ENCODE results near the gene PAQR5. TPM values are rescaled to one million over a fixed set of nuclear protein-coding genes. Genes with fewer than 3 reads are reported as not detected.
"Not testable (repeated sequence)": the region's sequence is repeated elsewhere in the genome, so short reads cannot be mapped to it uniquely, and the experiment has no call there.

Gene PAQR5
- total RNA-seq, 4 donors from 2014 or later, result 19.4 to 30.5 (median 24.5) TPM

DNA sequence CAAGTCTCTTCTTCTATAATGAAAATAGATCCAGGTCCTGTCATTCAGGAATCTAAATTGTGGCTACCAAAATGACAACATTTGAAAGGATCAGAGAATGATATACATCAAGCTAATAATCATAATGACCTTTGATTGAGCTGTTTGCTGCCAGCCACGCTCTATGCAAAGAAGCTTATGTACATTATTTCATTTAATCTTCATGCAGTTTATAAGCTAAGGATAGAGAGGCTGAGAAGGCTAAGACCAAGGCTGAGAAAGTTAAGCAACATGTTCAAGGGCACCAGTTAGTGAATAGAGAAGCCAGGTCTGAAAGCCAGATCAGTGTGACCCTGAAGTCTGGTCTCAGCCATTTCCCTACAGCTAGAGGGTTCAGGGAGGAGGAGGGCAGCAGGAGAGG lies 29.4 kb downstream of the PAQR5 start:
- peak in 1 of 3 donors; percentile 21 for DNase-seq
- H3K4me3 ChIP-seq, result no peak overlapping the region
- H3K27me3 ChIP-seq, result no peaks in the 10 kb centered on the region
- TF ChIP-seq, protein P1, sequence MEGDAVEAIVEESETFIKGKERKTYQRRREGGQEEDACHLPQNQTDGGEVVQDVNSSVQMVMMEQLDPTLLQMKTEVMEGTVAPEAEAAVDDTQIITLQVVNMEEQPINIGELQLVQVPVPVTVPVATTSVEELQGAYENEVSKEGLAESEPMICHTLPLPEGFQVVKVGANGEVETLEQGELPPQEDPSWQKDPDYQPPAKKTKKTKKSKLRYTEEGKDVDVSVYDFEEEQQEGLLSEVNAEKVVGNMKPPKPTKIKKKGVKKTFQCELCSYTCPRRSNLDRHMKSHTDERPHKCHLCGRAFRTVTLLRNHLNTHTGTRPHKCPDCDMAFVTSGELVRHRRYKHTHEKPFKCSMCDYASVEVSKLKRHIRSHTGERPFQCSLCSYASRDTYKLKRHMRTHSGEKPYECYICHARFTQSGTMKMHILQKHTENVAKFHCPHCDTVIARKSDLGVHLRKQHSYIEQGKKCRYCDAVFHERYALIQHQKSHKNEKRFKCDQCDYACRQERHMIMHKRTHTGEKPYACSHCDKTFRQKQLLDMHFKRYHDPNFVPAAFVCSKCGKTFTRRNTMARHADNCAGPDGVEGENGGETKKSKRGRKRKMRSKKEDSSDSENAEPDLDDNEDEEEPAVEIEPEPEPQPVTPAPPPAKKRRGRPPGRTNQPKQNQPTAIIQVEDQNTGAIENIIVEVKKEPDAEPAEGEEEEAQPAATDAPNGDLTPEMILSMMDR (IDR thresholded peaks at IDR 0.05), result no peak
- no peak for TF ChIP-seq POLR2A (IDR thresholded peaks at IDR 0.05)
- H3K9me3 ChIP-seq, result no peaks in the 10 kb centered on the region
- H3K4me1 ChIP-seq, result peaks cover 0 to 7% (median 0%) of the 10 kb centered on the region in 4 donors
- no peaks in the 10 kb centered on the region for H3K36me3 ChIP-seq
- H3K27ac ChIP-seq, result peak overlapping the region in 3 of 4 donors; percentile 64 to 87 (median 84)

DNA sequence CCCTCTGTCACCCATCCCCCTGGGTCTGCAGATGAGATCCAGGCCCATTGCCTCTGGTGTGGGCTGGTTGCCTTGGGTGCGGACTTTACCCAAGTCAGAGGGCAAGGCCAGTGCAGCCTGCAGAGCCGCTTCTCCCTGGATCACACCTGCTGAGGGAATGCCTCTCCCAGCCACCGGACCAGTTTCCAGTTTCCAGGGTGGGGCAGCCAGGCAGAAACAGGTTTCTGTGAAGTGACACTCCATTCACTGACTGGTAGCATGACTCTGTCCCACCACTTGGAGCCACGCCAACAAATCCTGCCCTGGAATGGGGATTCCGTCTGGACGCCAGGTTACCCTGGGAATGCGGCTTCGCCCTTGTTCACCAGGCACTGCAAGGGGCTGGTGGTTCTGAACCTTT lies 30.0 kb downstream of the PAQR5 start:
- peaks cover 0 to 7% (median 0%) of the 10 kb centered on the region in 4 donors for H3K4me1 ChIP-seq
- peak in 2 of 3 donors; percentile 87 to 88 for DNase-seq
- no peaks in the 10 kb centered on the region for H3K27me3 ChIP-seq
- H3K27ac ChIP-seq, result peak overlapping the region in 3 of 4 donors; percentile 64 to 87 (median 84)
- TF ChIP-seq, protein P1 (IDR thresholded peaks at IDR 0.05), result no peak
- no peaks in the 10 kb centered on the region for H3K36me3 ChIP-seq
- no peak overlapping the region for H3K4me3 ChIP-seq
- H3K9me3 ChIP-seq, result no peaks in the 10 kb centered on the region

- Histone ChIP-seq H3K9me3 (no peaks in the 10 kb centered on the region), H3K27me3 (no peaks in the 10 kb centered on the region), H3K36me3 (no peaks in the 10 kb centered on the region), H3K27ac (no peak overlapping the region), H3K4me1 (no peaks in the 10 kb centered on the region), H3K4me3 (no peak overlapping the region)
- DNase-seq, result no peak
- TF ChIP-seq POLR2A (IDR thresholded peaks at IDR 0.05), result no peak
- TF ChIP-seq, protein P1 (IDR thresholded peaks at IDR 0.05), result no peak
Measured at GRCh38 chr15:69337138-69337537, 38.4 kb downstream of the PAQR5 start.

- H3K9me3 ChIP-seq, result no peaks in the 10 kb centered on the region
- H3K4me1 ChIP-seq, result no peaks in the 10 kb centered on the region
- H3K36me3 ChIP-seq, result no peaks in the 10 kb centered on the region
- no peak for TF ChIP-seq POLR2A (IDR thresholded peaks at IDR 0.05)
- TF ChIP-seq, protein P1 (IDR thresholded peaks at IDR 0.05), result no peak
- H3K27me3 ChIP-seq, result no peaks in the 10 kb centered on the region
- no peak for DNase-seq
- H3K4me3 ChIP-seq, result no peak overlapping the region
- H3K27ac ChIP-seq, result no peak overlapping the region
Measured at GRCh38 chr15:69338535-69339213, 40.0 kb downstream of the PAQR5 start.

DNA sequence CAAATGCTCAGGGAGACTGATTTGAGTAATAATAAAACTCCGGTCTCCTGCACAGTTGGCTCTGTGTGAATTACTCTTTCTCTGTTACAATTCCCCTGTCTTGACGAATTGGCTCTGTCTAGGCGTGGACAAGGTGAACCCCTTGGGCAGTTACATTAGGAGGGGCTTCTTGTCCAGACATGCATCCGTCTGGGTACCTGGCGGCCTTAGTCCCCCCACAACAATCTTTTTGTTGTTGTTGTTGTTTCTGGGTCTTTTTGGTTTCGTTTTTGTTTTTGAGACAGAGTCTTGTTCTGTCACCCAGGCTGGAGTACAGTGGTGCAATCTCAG lies 40.5 kb downstream of the PAQR5 start:
- not testable (repeated sequence) for DNase-seq, H3K4me3 ChIP-seq, H3K27me3 ChIP-seq, H3K4me1 ChIP-seq, H3K36me3 ChIP-seq, H3K27ac ChIP-seq, H3K9me3 ChIP-seq

DNA sequence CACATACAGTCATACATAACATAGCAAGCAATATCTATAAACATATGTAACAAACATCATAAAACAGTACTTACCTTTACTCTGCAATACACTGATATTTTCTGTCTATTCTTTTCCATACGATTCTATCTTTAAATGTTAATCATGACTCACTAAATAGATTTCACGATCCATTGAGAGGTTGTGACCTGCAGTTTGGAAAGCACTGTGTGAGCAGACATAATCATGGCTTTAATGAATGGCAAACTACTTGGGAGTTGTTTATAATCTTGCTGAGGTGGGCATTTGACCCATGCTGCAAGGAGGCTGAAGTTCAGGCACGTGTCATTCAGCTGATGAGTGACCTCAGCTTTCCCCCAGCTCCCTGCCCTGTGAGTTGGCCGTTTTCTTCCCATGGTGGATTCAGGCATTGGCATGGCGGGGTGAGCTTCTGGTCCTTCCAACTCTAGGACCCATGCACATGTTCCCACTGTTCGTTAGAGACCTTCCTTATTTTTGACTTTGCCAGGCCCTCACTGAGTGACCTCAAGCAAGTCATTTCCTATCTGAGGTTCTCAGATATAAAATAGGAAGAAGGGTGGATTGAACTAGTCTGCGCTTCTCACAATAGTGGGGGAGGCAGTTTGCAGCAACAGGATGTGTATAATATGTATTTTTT lies 41.7 kb downstream of the PAQR5 start:
- TF ChIP-seq POLR2A (IDR thresholded peaks at IDR 0.05), result no peak
- TF ChIP-seq, protein P1 (IDR thresholded peaks at IDR 0.05), result no peak
- Histone ChIP-seq H3K27me3 (no peaks in the 10 kb centered on the region), H3K27ac (no peak overlapping the region), H3K4me1 (no peaks in the 10 kb centered on the region), H3K4me3 (no peak overlapping the region), H3K36me3 (no peaks in the 10 kb centered on the region), H3K9me3 (no peaks in the 10 kb centered on the region)
- no peak for DNase-seq
